NOMO-1 treated with DMSO at 0.1 percent for 48 hours (cell line): Measurements from ENCODE around the gene TRIM44.
A peak's percentile ranks its signal among the peaks of the same experiment; 100 is the strongest.
"Not testable (repeated sequence)": the region's sequence is repeated elsewhere in the genome, so short reads cannot be mapped to it uniquely, and the experiment has no call there.

ENCODE experiments used
- DNase-seq: peaks from one replicate; lab custom pipeline; 2025; ENCODE audit not compliant: unreplicated experiment; lab: John Stamatoyannopoulos, UW

Gene TRIM44

GRCh38 chr11:35847473-35847872, 184.9 kb downstream of the TRIM44 start:
- no peak for DNase-seq

GRCh38 chr11:35848616-35849015, 186.0 kb downstream of the TRIM44 start:
- DNase-seq, result no peak

GRCh38 chr11:35850191-35850590, 187.6 kb downstream of the TRIM44 start:
- no peak for DNase-seq

GRCh38 chr11:35851342-35851741, 188.8 kb downstream of the TRIM44 start:
- no peak for DNase-seq

GRCh38 chr11:35852056-35852455, 189.5 kb downstream of the TRIM44 start:
- peak; percentile 23 for DNase-seq

- no peak for DNase-seq
Observed at GRCh38 chr11:35853971-35854370, 191.4 kb downstream of the TRIM44 start.

- DNase-seq, result no peak
Observed at GRCh38 chr11:35855671-35856070, 193.1 kb downstream of the TRIM44 start.

- DNase-seq, result no peak
Observed at GRCh38 chr11:35856259-35856658, 193.7 kb downstream of the TRIM44 start.

- no peak for DNase-seq
Observed at GRCh38 chr11:35856756-35857155, 194.2 kb downstream of the TRIM44 start.

- no peak for DNase-seq
Observed at GRCh38 chr11:35857922-35858321, 195.3 kb downstream of the TRIM44 start.

GRCh38 chr11:35859301-35859700, 196.7 kb downstream of the TRIM44 start:
- DNase-seq, result no peak

- DNase-seq, result not testable (repeated sequence)
Observed at GRCh38 chr11:35860194-35860593, 197.6 kb downstream of the TRIM44 start.

GRCh38 chr11:35861191-35861590, 198.6 kb downstream of the TRIM44 start:
- no peak for DNase-seq

- no peak for DNase-seq
Observed at GRCh38 chr11:35862666-35863065, 200.1 kb downstream of the TRIM44 start.

- no peak for DNase-seq
Observed at GRCh38 chr11:35864131-35864530, 201.6 kb downstream of the TRIM44 start.

- DNase-seq, result no peak
Observed at GRCh38 chr11:35866601-35867000, 204.0 kb downstream of the TRIM44 start.
